Measurements from ENCODE around the gene METTL24. TPM values are rescaled to one million over a fixed set of nuclear protein-coding genes. Genes with fewer than 3 reads are reported as not detected.

The METTL24 gene
- total and polyA plus RNA-seq, 2 of the 8 experiments (the other 6 are each of a cell fraction or from before 2014, with no cell fraction given), result 0.30 to 0.39 TPM

- H4K8ac ChIP-seq (ENCODE audit: extremely low read depth, insufficient read depth, low read length), result no peak overlapping the region
- H2BK20ac ChIP-seq (ENCODE audit: low read length), result no peak overlapping the region
- H3K79me2 ChIP-seq (ENCODE audit: control insufficient read depth in 1 of 2, insufficient read depth in 2 of 2, low read length in 2 of 2), result no peaks in the 10 kb centered on the region
- no peak overlapping the region for H3K23ac ChIP-seq (ENCODE audit: insufficient read length)
- no peak overlapping the region for H2BK12ac ChIP-seq (ENCODE audit: low read depth, low read length)
- no peaks in the 10 kb centered on the region for H3K27me3 ChIP-seq (replicated peaks in 1 of 4; ENCODE audit: control insufficient read depth in 3 of 4, extremely low read depth in 1 of 4, insufficient read depth in 3 of 4, low read length in 3 of 4)
- no peak for FAIRE-seq
- no peak overlapping the region for H2BK120ac ChIP-seq (replicated peaks; ENCODE audit: low read depth, low read length)
- CTCF ChIA-PET (ENCODE audit: partially characterized antibody), result interaction anchor here (0.6 to 2.9 kb wide), 9 partner anchors 12 to 153 kb away, joined by 3 to 14 read pairs (median 3); no protein-coding TSS in a partner anchor
- POLR2A ChIA-PET (ENCODE audit: partially characterized antibody), result no interaction called here
- H3K79me1 ChIP-seq (ENCODE audit: low read depth, low read length), result no peaks in the 10 kb centered on the region
- H4K91ac ChIP-seq (replicated peaks; ENCODE audit: insufficient read length, low read length), result no peak overlapping the region
- H2AK5ac ChIP-seq (ENCODE audit: low read depth, low read length), result no peak overlapping the region
- no peaks in the 10 kb centered on the region for H3K36me3 ChIP-seq (ENCODE audit: control insufficient read depth in 2 of 4, insufficient read depth in 4 of 4, low read length in 3 of 4)
- no peak overlapping the region for H3K14ac ChIP-seq (ENCODE audit: insufficient read length)
- H3K23me2 ChIP-seq (ENCODE audit: low read depth, low read length), result no peaks in the 10 kb centered on the region; the same call in 1 of the 2 replicates
- H3K4me3 ChIP-seq (ENCODE audit: extremely low read depth in 1 of 4, insufficient read depth in 2 of 4, low read depth in 3 of 4, low read length in 4 of 4), result no peak overlapping the region
- 81% methylated on average over 2 of the region's 2 CpGs; no CpG with 5 or more reads in 1 of the 2 experiments for WGBS, 2 experiments (ENCODE audit: extremely low coverage in 1 of 2, insufficient coverage in 1 of 2, insufficient read length in 1 of 2, insufficient replicate concordance in 2 of 2, low coverage in 1 of 2, low lambda C conversion rate in 2 of 2, missing lambda C conversion rate in 1 of 2)
- no peak overlapping the region for H2AFZ ChIP-seq (ENCODE audit: low read length)
- no peak for DNase-seq (ENCODE audit: low read depth in 1 of 2, low spot score in 2 of 2)
- H3K56ac ChIP-seq (replicated peaks; ENCODE audit: insufficient read length, low read depth, low read length), result no peak overlapping the region
- H3K9me3 ChIP-seq (ENCODE audit: insufficient read depth in 2 of 2, low read depth in 1 of 2, low read length in 1 of 2), result no peaks in the 10 kb centered on the region
- no peak overlapping the region for H2BK15ac ChIP-seq (ENCODE audit: low read length)
- no peak overlapping the region for H3K4ac ChIP-seq (replicated peaks; ENCODE audit: insufficient read length, low read depth, low read length)
- no peak overlapping the region for H4K5ac ChIP-seq (ENCODE audit: insufficient read length, low read depth, low read length)
- no peak for TF ChIP-seq POU5F1 (IDR thresholded peaks at IDR 0.05; ENCODE audit: low read depth, low read length)
- TF ChIP-seq RXRA (IDR thresholded peaks at IDR 0.05; ENCODE audit: insufficient read depth, low read depth, low read length), result no peak
- no peak for TF ChIP-seq E2F6 (IDR thresholded peaks at IDR 0.05)
- TF ChIP-seq CTBP2 (IDR thresholded peaks at IDR 0.05; ENCODE audit: borderline replicate concordance, insufficient read depth, insufficient read length, low read length), result no peak
- TF ChIP-seq BCL11A (IDR thresholded peaks at IDR 0.05; ENCODE audit: low read depth in 2 of 2, low read length in 2 of 2), result no peak
- no peak for TF ChIP-seq POLR2AphosphoS5 (IDR thresholded peaks at IDR 0.05; ENCODE audit: low read depth, low read length)
- no peak for TF ChIP-seq SP4 (IDR thresholded peaks at IDR 0.05; ENCODE audit: low read length)
- no peak for TF ChIP-seq SIRT6 (IDR thresholded peaks at IDR 0.05; ENCODE audit: low read length)
- no peak for TF ChIP-seq GABPA (IDR thresholded peaks at IDR 0.05; ENCODE audit: borderline replicate concordance, insufficient read depth, low read length)
- H4K20me1 ChIP-seq (replicated peaks in 1 of 2; ENCODE audit: control insufficient read depth in 1 of 2, insufficient read depth in 2 of 2, low read length in 2 of 2), result no peaks in the 10 kb centered on the region
- no peak overlapping the region for H3K18ac ChIP-seq (ENCODE audit: extremely low read depth, low read length)
- H3K27ac ChIP-seq (ENCODE audit: low read depth, low read length), result no peak overlapping the region
- H2BK5ac ChIP-seq (ENCODE audit: low read depth, low read length), result no peak overlapping the region
- H3K9ac ChIP-seq (replicated peaks in 1 of 4; ENCODE audit: extremely low read depth in 1 of 4, low read depth in 3 of 4, low read length in 3 of 4), result no peak overlapping the region
- H3K4me2 ChIP-seq (ENCODE audit: insufficient read depth in 1 of 2, low read depth in 2 of 2, low read length in 2 of 2), result no peak overlapping the region
- H3K4me1 ChIP-seq (replicated peaks in 1 of 4; ENCODE audit: control insufficient read depth in 3 of 4, insufficient read depth in 4 of 4, low read length in 3 of 4), result peaks cover 0 to 13% (median 3%) of the 10 kb centered on the region in 4 experiments; a peak in 3 of 7 replicates
Measured at GRCh38 chr6:110366975-110367374, 8.8 kb upstream of the METTL24 start.
